GM23338 (cell line): ENCODE measurements around the gene ELL2. TPM values are rescaled to one million over a fixed set of nuclear protein-coding genes. Genes with fewer than 3 reads are reported as not detected.

Source experiments
- ATAC-seq: fragments of 200-7000 bp; cut with Tn5 transposase; 3 replicates; pipeline ENCODE4 v1.9.1; 2020
- DNase-seq: peaks from one replicate; pipeline ENCODE4 v3.0.0-alpha.2; 2015; ENCODE audit warnings: low spot score
- H2AFZ ChIP-seq: fragments of 200-600 bp; sonication (generic); 2 replicates; pipeline ENCODE4 v1.8.0; 2016; ENCODE audit warnings: antibody characterized with exemption, mild to moderate bottlenecking, moderate library complexity
- H3F3A ChIP-seq: fragments of 200-600 bp; sonication (generic); replicated peaks from 2 replicates; pipeline ENCODE4 v1.8.0; 2017; ENCODE audit warnings: antibody characterized with exemption, mixed run types, low read depth
- H3K27ac ChIP-seq: fragments of 200-600 bp; sonication (generic); 2 replicates; pipeline ENCODE4 v1.6.1; 2016; ENCODE audit warnings: low read depth
- H3K27me3 ChIP-seq: fragments of 200-600 bp; sonication (generic); 2 replicates; pipeline ENCODE4 v1.8.0; 2016; ENCODE audit warnings: mild to moderate bottlenecking, mixed run types, moderate library complexity; ENCODE audit not compliant: insufficient read depth
- H3K36me3 ChIP-seq: fragments of 200-600 bp; sonication (generic); 2 replicates; pipeline ENCODE4 v1.8.0; 2016; ENCODE audit warnings: mild to moderate bottlenecking; ENCODE audit not compliant: insufficient read depth
- H3K4me1 ChIP-seq: fragments of 200-600 bp; sonication (generic); 2 replicates; pipeline ENCODE4 v1.8.0; 2016; ENCODE audit warnings: mild to moderate bottlenecking, moderate library complexity; ENCODE audit not compliant: insufficient read depth
- H3K4me2 ChIP-seq: fragments of 200-600 bp; sonication (generic); 2 replicates; pipeline ENCODE4 v1.7.1; 2017; ENCODE audit warnings: mixed run types
- H3K4me3 ChIP-seq: fragments of 200-600 bp; sonication (generic); 2 replicates; pipeline ENCODE4 v1.6.1; 2016; ENCODE audit warnings: mixed run types
- H3K79me2 ChIP-seq: fragments of 200-600 bp; sonication (generic); replicated peaks from 2 replicates; pipeline ENCODE4 v1.8.0; 2017; ENCODE audit warnings: mild to moderate bottlenecking; ENCODE audit not compliant: insufficient read depth
- H3K9me2 ChIP-seq: fragments of 200-600 bp; sonication (generic); 2 replicates; pipeline ENCODE4 v1.8.0; 2017; ENCODE audit not compliant: insufficient read depth
- H4K20me1 ChIP-seq: fragments of 200-600 bp; sonication (generic); replicated peaks from 2 replicates; pipeline ENCODE4 v1.8.0; 2017; ENCODE audit warnings: mild to moderate bottlenecking; ENCODE audit not compliant: insufficient read depth
- H3K27ac Mint-ChIP-seq: 2 replicates; pipeline ENCODE4 v1.8.0; 2020; ENCODE audit warnings: inconsistent platforms, mild to moderate bottlenecking, moderate library complexity, mixed read lengths
- H3K27me3 Mint-ChIP-seq: 3 replicates; pipeline ENCODE4 v1.8.0; 2022; ENCODE audit warnings: low read depth, mild to moderate bottlenecking, moderate library complexity, mixed read lengths, inconsistent platforms; ENCODE audit not compliant: insufficient read depth, poor library complexity
- H3K36me3 Mint-ChIP-seq: 3 replicates; pipeline ENCODE4 v1.8.0; 2021; ENCODE audit warnings: low read depth, mild to moderate bottlenecking, inconsistent platforms, moderate library complexity, mixed read lengths
- H3K4me1 Mint-ChIP-seq: 3 replicates; pipeline ENCODE4 v1.8.0; 2020; ENCODE audit warnings: mild to moderate bottlenecking, inconsistent platforms, mixed read lengths
- H3K4me3 Mint-ChIP-seq: 3 replicates; pipeline ENCODE4 v1.8.0; 2021; ENCODE audit warnings: moderate library complexity, mild to moderate bottlenecking, inconsistent platforms, mixed read lengths
- H3K9me3 Mint-ChIP-seq: 3 replicates; pipeline ENCODE4 v1.8.0; 2020; ENCODE audit warnings: moderate library complexity, mild to moderate bottlenecking, inconsistent platforms, mixed read lengths
- CREB1 ChIP-seq: fragments of 250-450 bp; sonication (Bioruptor Pico); IDR thresholded peaks from 2 replicates; pipeline ENCODE4 v1.5.0; 2020; ENCODE audit warnings: low read depth, mild to moderate bottlenecking, moderate library complexity
- CTCF ChIP-seq, 2 experiments: fragments of 200-600 bp in 1 of 2; sonication (generic) in 1 of 2; conservative IDR thresholded peaks; 2 replicates each; pipeline versions ENCODE4 v1.5.1 to v1.6.1; 2016 to 2017; ENCODE audit warnings: antibody characterized with exemption in 2 of 2, low read depth in 2 of 2, mild to moderate bottlenecking in 2 of 2, moderate library complexity in 1 of 2
- ETS1 ChIP-seq: IDR thresholded peaks from 2 replicates; pipeline ENCODE4 v1.6.1; 2016; ENCODE audit warnings: antibody characterized with exemption
- EZH2 ChIP-seq: fragments of 200-600 bp; sonication (generic); IDR thresholded peaks from one replicate; pipeline ENCODE4 v1.8.0; 2017; ENCODE audit warnings: antibody characterized with exemption, mild to moderate bottlenecking, low read depth; ENCODE audit not compliant: unreplicated experiment
- EZH2phosphoT487 ChIP-seq: fragments of 200-600 bp; sonication (generic); IDR thresholded peaks from one replicate; pipeline ENCODE4 v1.8.1; 2018; ENCODE audit warnings: antibody characterized with exemption; ENCODE audit not compliant: unreplicated experiment
- JUNB ChIP-seq: IDR thresholded peaks from one replicate; pipeline ENCODE4 v1.6.1; 2016; ENCODE audit warnings: antibody characterized with exemption; ENCODE audit not compliant: unreplicated experiment
- NANOG ChIP-seq: IDR thresholded peaks from 2 replicates; pipeline ENCODE4 v1.6.1; 2016; ENCODE audit warnings: antibody characterized with exemption, borderline replicate concordance
- POLR2AphosphoS5 ChIP-seq: IDR thresholded peaks from 2 replicates; pipeline ENCODE4 v1.6.1; 2016; ENCODE audit warnings: antibody characterized with exemption, low read depth
- REST ChIP-seq: IDR thresholded peaks from one replicate; pipeline ENCODE4 v1.6.1; 2018; ENCODE audit warnings: antibody characterized with exemption; ENCODE audit not compliant: unreplicated experiment
- STAT1 ChIP-seq: IDR thresholded peaks from one replicate; pipeline ENCODE4 v1.6.1; 2016; ENCODE audit warnings: antibody characterized with exemption; ENCODE audit not compliant: unreplicated experiment
- ZNF114 ChIP-seq: fragments of 250-450 bp; sonication (Bioruptor Pico); IDR thresholded peaks from 2 replicates; pipeline ENCODE4 v1.5.0; 2020; ENCODE audit warnings: mild to moderate bottlenecking, moderate library complexity
- ZNF331 ChIP-seq: fragments of 250-450 bp; sonication (Bioruptor Pico); IDR thresholded peaks from 2 replicates; pipeline ENCODE4 v1.5.0; 2020; ENCODE audit warnings: low read depth, mild to moderate bottlenecking, moderate library complexity
- ZNF462 ChIP-seq: fragments of 250-450 bp; sonication (Bioruptor Pico); IDR thresholded peaks from 2 replicates; pipeline ENCODE4 v1.5.0; 2020; ENCODE audit warnings: mild to moderate bottlenecking, moderate library complexity
- polyA plus RNA-seq: library from polyadenylated mRNA; unstranded; fragments of >200 nt; fragmentation: Nextera tagmentation; extraction: Ambion mirVana; gene quantifications from 2 replicates; pipeline ENCODE4 v1.2.1, GENCODE V29; 2016
- total RNA-seq: library from RNA; depleted of rRNA; stranded (reverse); fragments of >200 nt; shearing (Covaris generic); gene quantifications from 2 replicates; pipeline ENCODE4 v1.2.3, GENCODE V29; 2014

The ELL2 gene
- total and polyA plus RNA-seq, 2 experiments from 2014 or later, result 7.4 to 32.6 TPM

- H3F3A ChIP-seq, result no peaks in the 10 kb centered on the region
- no peaks in the 10 kb centered on the region for H3K27me3 ChIP-seq
- H3K27ac ChIP-seq, result no peak overlapping the region
- H3K36me3 ChIP-seq, result no peaks in the 10 kb centered on the region
- H4K20me1 ChIP-seq, result no peaks in the 10 kb centered on the region
- ATAC-seq, result no peak
- DNase-seq, result no peak
- Mint-ChIP-seq H3K27me3 (no peaks in the 10 kb centered on the region), H3K27ac (no peak overlapping the region), H3K4me1 (peaks cover 2% of the 10 kb centered on the region), H3K36me3 (no peaks in the 10 kb centered on the region), H3K4me3 (no peak overlapping the region), H3K9me3 (no peaks in the 10 kb centered on the region; the same call in 2 of the 3 replicates)
- TF ChIP-seq ZNF462 (CRISPR knock-in tag), result no peak
- no peak for TF ChIP-seq NANOG
- TF ChIP-seq STAT1, result no peak
- no peak for TF ChIP-seq EZH2phosphoT487
- no peak for TF ChIP-seq CTCF (conservative IDR thresholded peaks at IDR 0.05; ENCODE audit: low read depth in 2 of 2)
- no peak for TF ChIP-seq ETS1
- no peak for TF ChIP-seq REST
- TF ChIP-seq ZNF114 (CRISPR knock-in tag), result no peak
- no peak for TF ChIP-seq EZH2
- TF ChIP-seq CREB1 (CRISPR knock-in tag), result no peak
- no peak for TF ChIP-seq ZNF331 (CRISPR knock-in tag)
- no peak for TF ChIP-seq POLR2AphosphoS5
- no peak for TF ChIP-seq JUNB
- H3K79me2 ChIP-seq, result no peaks in the 10 kb centered on the region
- no peaks in the 10 kb centered on the region for H3K4me1 ChIP-seq
- no peaks in the 10 kb centered on the region for H3K9me2 ChIP-seq
- H2AFZ ChIP-seq, result no peak overlapping the region
- no peak overlapping the region for H3K4me2 ChIP-seq
- no peak overlapping the region for H3K4me3 ChIP-seq
Measured at GRCh38 chr5:95969651-95970358, 8.2 kb upstream of the ELL2 start.
